Psoas muscle (tissue), 8 donors: ENCODE measurements around the gene HEYL. TPM values are rescaled to one million over a fixed set of nuclear protein-coding genes. Genes with fewer than 3 reads are reported as not detected.
A peak's percentile ranks its signal among the peaks of the same experiment; 100 is the strongest.

ENCODE experiments used
- ATAC-seq, 4 donors: fragments of 200-7000 bp; cut with Tn5 transposase; one replicate each; pipeline ENCODE4 v1.9.1; 2020; ENCODE audit warnings: moderate library complexity in 3 of 4, mild to moderate bottlenecking in 2 of 4
- DNase-seq, 2 donors: peaks; one replicate each; pipeline ENCODE4 v3.0.0-alpha.2; 2020
- H3K27ac ChIP-seq: fragments of 200-600 bp; one replicate; pipeline ENCODE4 v1.8.0; 2022
- H3K27me3 ChIP-seq, 3 donors: fragments of 200-600 bp in 1 of 3; one replicate each; pipeline versions ENCODE4 v1.6.1 to v1.8.0; 2013 to 2022; ENCODE audit warnings: low read length in 2 of 3, mild to moderate bottlenecking in 2 of 3, moderate library complexity in 1 of 3; ENCODE audit not compliant: insufficient read depth in 3 of 3
- H3K36me3 ChIP-seq, 2 donors: fragments of 200-600 bp in 1 of 2; one replicate each; pipeline versions ENCODE4 v1.6.1 to v1.8.0; 2013 to 2022; ENCODE audit warnings: low read depth in 1 of 2, mild to moderate bottlenecking in 1 of 2, moderate library complexity in 1 of 2; ENCODE audit not compliant: insufficient read depth in 1 of 2
- H3K4me1 ChIP-seq: fragments of 200-600 bp; one replicate; pipeline ENCODE4 v1.8.0; 2022
- H3K4me3 ChIP-seq: fragments of 200-600 bp; one replicate; pipeline ENCODE4 v1.8.0; 2022; ENCODE audit warnings: mild to moderate bottlenecking
- H3K9me3 ChIP-seq: fragments of 200-600 bp; one replicate; pipeline ENCODE4 v1.8.0; 2022
- WGBS, 3 donors: extraction: QIAGEN DNeasy Blood & Tissue Kit; methylation state at CpG; one replicate each; pipeline versions ENCODE4 v1.1.6 to v1.1.7; 2013; 5-methylcytosine and 5-hydroxymethylcytosine counted together
- intact Hi-C, 2 donors: fragments of 100-400 bp; cut with DNase I; formaldehyde crosslinking; loops; one replicate each; pipeline versions ENCODE4 v1.11.0 to v1.14.2; 2022
- polyA plus RNA-seq, 3 donors: library from polyadenylated mRNA; stranded (reverse); fragments of 200-250 nt; gene quantifications; one replicate each; pipeline ENCODE4 v1.2.3, GENCODE V29; 2013
- total RNA-seq, 4 donors: library from RNA; stranded (reverse); fragmentation: NEBNext Ultra II Directional in 2 of 4; extraction: Animal tissue kit (Norgen Biotek cat#: 25700) in 2 of 4; gene quantifications; one replicate each; pipeline versions ENCODE4 v1.2.1 to v1.2.4, GENCODE V29; 2021 to 2023
- TF ChIP-seq, protein P1 (sequence below): fragments of 200-600 bp; IDR thresholded peaks from one replicate; pipeline ENCODE4 v1.8.0; 2022; ENCODE audit warnings: antibody characterized with exemption
- donor health status: healthy with polysubstance abuse.
- donor health status: DM: no; HTN: no; CAD: no; lungs with moderate emphysema.
- donor health status: Bipolar disorder and iron deficiency.
- donor health status: healthy.
- donor health status: DM: yes; HTN: yes; CAD: no.
- donor health status: DM: no; HTN: no; CAD: no.
- donor health status: DM: no; HTN: no; CAD: no.
- donor health status: DM: yes; HTN: yes; CAD: no.

HEYL gene
- total and polyA plus RNA-seq, 7 donors: 2.1 to 10.0 (median 5.8) TPM

DNA sequence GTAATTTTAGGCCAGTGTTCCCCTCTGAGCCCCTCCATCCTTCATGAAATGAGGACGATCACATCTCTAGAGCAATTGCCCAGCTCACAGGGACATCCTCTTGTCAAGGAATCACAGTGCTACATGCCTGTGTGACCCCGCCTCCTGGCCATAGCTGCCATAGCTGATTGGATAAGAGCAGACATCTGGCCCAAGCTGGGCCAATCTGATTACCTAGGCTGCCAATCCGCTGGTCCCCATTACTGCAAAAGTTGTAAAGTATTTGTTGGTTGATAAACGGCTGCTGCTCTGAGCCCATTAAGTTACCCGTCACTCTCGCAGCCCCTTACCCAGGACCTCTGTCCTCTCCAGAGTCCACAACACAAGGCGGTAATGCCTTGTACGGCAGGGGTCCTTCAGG, 24.1 kb upstream of the HEYL start:
- peaks cover 15% of the 10 kb centered on the region for H3K4me1 ChIP-seq
- DNase-seq (no peak), ATAC-seq (no peak)
- H3K4me3 ChIP-seq: no peak overlapping the region
- no peaks in the 10 kb centered on the region for H3K9me3 ChIP-seq
- H3K36me3 ChIP-seq: peaks cover 0 to 57% of the 10 kb centered on the region in 2 donors
- H3K27me3 ChIP-seq: no peaks in the 10 kb centered on the region
- intact Hi-C loops: no loop called here
- no peak overlapping the region for H3K27ac ChIP-seq
- WGBS, 3 donors: 80 to 89% (median 80%) methylated on average over 8 of the region's 8 CpGs
- TF ChIP-seq, protein P1, sequence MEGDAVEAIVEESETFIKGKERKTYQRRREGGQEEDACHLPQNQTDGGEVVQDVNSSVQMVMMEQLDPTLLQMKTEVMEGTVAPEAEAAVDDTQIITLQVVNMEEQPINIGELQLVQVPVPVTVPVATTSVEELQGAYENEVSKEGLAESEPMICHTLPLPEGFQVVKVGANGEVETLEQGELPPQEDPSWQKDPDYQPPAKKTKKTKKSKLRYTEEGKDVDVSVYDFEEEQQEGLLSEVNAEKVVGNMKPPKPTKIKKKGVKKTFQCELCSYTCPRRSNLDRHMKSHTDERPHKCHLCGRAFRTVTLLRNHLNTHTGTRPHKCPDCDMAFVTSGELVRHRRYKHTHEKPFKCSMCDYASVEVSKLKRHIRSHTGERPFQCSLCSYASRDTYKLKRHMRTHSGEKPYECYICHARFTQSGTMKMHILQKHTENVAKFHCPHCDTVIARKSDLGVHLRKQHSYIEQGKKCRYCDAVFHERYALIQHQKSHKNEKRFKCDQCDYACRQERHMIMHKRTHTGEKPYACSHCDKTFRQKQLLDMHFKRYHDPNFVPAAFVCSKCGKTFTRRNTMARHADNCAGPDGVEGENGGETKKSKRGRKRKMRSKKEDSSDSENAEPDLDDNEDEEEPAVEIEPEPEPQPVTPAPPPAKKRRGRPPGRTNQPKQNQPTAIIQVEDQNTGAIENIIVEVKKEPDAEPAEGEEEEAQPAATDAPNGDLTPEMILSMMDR: no peak

DNA sequence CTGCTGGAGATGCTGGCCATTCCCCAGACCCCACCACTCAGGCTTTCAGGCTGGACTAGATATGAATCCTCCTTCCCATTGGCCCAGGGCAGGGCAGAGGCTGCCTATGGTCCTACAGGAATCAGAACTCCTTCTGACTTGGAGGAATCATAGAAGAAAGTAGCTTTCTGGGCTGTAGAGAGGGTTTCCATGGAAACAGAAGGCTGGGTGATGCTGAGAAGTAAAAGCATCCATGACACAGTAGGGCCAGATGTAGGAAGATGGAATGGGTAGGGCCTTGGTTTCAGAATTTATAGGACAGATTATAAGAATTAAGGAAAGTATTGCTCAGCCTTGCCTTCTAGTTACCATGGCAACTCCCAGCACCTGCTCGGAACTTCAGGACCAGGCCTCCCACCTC, 23.4 kb upstream of the HEYL start:
- TF ChIP-seq, protein P1: no peak
- Histone ChIP-seq H3K4me1 (peaks cover 8% of the 10 kb centered on the region), H3K4me3 (no peak overlapping the region), H3K9me3 (no peaks in the 10 kb centered on the region), H3K27ac (no peak overlapping the region), H3K27me3 (no peaks in the 10 kb centered on the region), H3K36me3 (peaks cover 0 to 62% of the 10 kb centered on the region in 2 donors)
- ATAC-seq (no peak), DNase-seq (no peak)
- intact Hi-C loops: no loop called here
- WGBS, 3 donors: 85 to 100% (median 89%) methylated on average over 1 of the region's 1 CpG

DNA sequence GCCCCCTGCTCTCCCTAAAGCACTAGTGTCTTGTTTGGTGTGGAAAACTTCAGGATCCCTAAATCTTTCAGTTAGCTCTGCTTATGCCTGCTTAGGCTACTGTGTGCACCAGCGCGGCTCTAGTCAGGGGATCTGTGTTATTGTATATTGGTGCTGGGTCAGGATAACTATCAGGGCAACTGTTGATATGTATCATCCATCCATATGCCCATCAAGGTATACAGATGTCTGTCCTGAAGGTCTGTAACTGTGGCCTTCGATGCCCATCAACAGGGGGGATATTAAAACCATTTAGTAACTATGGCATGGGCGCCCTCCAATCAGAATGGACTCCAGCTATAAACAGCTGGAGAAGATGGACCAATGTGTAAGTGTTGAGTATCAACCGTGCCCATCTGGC, 20.1 kb upstream of the HEYL start:
- ATAC-seq: no peak
- H3K4me3 ChIP-seq: no peak overlapping the region
- H3K27me3 ChIP-seq: no peaks in the 10 kb centered on the region
- no peak for DNase-seq
- H3K36me3 ChIP-seq: peaks cover 0 to 51% of the 10 kb centered on the region in 2 donors
- no peaks in the 10 kb centered on the region for H3K4me1 ChIP-seq
- intact Hi-C loops: loop anchor here in 1 of 2 donors (5.0 kb wide), 2 partner anchors 38 to 58 kb away; no protein-coding TSS in a partner anchor
- no peak overlapping the region for H3K27ac ChIP-seq
- H3K9me3 ChIP-seq: no peaks in the 10 kb centered on the region
- 77 to 82% (median 81%) methylated on average over 5 of the region's 5 CpGs for WGBS, 3 donors
- TF ChIP-seq, protein P1: no peak

DNA sequence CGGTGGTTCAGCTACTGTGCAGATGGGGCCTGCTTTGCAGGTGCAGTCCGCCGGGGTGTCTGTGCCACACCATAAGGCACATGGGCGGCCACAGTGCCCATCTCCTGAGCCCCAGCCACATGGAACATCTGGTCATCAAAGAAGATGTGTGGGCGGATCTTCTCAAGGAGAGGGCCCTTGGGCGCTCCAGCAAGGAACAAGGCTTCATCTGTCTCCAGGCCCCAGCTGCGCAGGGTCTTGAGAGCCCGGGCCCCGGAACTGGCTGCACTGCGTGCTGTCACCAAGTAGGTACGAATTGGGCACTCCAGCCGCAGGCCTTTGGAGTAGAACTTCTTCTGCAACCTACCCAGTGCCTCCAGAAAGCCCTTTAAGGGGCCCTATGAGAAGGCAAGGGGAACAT, 19.7 kb upstream of the HEYL start:
- no peaks in the 10 kb centered on the region for H3K4me1 ChIP-seq
- H3K36me3 ChIP-seq: peaks cover 0 to 51% of the 10 kb centered on the region in 2 donors
- intact Hi-C loops: loop anchor here in 1 of 2 donors (5.0 kb wide), 2 partner anchors 38 to 58 kb away; no protein-coding TSS in a partner anchor
- WGBS, 3 donors: 92 to 95% (median 94%) methylated on average over 12 of the region's 12 CpGs
- no peak overlapping the region for H3K27ac ChIP-seq
- TF ChIP-seq, protein P1: no peak
- DNase-seq (no peak), ATAC-seq (no peak)
- H3K4me3 ChIP-seq: no peak overlapping the region
- no peaks in the 10 kb centered on the region for H3K27me3 ChIP-seq
- no peaks in the 10 kb centered on the region for H3K9me3 ChIP-seq

DNA sequence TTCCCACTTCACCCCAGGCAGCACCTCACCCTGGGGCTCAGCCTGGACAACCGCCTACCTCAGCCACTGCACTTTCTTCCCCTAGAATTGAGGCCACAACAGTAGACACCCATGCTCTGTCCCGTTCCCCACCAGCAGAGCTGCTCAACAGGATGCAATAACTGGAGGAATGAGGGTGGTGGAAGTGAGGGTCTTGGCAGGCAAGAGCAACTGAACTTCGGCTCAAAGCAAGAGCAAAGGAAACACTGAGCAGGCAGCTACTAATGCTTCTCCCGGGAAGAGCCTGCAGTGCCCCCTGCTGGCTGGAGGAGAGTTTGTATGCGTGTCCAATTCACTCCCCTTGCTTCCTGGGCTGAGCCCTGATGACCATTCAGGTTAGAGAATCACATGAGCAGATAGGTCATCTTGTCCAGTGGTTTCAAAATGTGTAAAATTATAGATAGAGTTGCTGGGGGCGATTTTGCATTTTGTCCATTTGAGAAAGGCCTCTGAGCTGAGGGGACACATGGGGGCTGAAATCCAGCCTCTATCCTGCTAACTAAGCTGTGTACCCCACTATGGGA, 18.6 kb upstream of the HEYL start:
- no peak overlapping the region for H3K4me3 ChIP-seq
- intact Hi-C loops: loop anchor here in 1 of 2 donors (5.0 kb wide), 2 partner anchors 39 to 59 kb away; no protein-coding TSS in a partner anchor
- no peak overlapping the region for H3K27ac ChIP-seq
- TF ChIP-seq, protein P1: peak; percentile 76
- H3K27me3 ChIP-seq: no peaks in the 10 kb centered on the region
- peaks cover 11% of the 10 kb centered on the region for H3K4me1 ChIP-seq
- WGBS, 3 donors: 29 to 36% (median 30%) methylated on average over 6 of the region's 6 CpGs
- peaks cover 0 to 50% of the 10 kb centered on the region in 2 donors for H3K36me3 ChIP-seq
- no peaks in the 10 kb centered on the region for H3K9me3 ChIP-seq
- ATAC-seq (peak; percentile 44 to 63 (median 52)), DNase-seq (peak; percentile 74 to 86)
